GM12801 (cell line): ENCODE results near the gene MATN1.

Experiments
- TF ChIP-seq, protein P1 (sequence below): IDR thresholded peaks from one replicate; pipeline ENCODE4 v1.5.1; 2011; ENCODE audit warnings: control low read depth; ENCODE audit not compliant: insufficient read length; ENCODE audit errors: extremely low read depth

Gene MATN1

DNA sequence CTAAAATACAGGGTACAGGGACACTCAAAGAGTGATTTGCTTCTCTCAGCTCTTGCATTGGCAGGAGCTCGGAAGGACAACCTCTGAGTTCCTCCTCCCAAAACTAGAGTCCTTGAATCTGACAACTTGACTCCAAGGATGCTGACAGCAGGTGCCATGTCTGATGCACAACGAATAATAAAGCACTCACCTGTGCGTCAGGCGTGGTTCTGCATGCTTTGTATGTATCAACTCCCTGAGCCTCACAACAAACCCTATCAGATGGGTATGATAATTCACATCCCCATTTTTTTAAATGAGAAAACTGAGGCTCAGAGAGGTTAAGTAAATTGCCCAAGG, 32.8 kb upstream of the MATN1 start:
- TF ChIP-seq, protein P1, sequence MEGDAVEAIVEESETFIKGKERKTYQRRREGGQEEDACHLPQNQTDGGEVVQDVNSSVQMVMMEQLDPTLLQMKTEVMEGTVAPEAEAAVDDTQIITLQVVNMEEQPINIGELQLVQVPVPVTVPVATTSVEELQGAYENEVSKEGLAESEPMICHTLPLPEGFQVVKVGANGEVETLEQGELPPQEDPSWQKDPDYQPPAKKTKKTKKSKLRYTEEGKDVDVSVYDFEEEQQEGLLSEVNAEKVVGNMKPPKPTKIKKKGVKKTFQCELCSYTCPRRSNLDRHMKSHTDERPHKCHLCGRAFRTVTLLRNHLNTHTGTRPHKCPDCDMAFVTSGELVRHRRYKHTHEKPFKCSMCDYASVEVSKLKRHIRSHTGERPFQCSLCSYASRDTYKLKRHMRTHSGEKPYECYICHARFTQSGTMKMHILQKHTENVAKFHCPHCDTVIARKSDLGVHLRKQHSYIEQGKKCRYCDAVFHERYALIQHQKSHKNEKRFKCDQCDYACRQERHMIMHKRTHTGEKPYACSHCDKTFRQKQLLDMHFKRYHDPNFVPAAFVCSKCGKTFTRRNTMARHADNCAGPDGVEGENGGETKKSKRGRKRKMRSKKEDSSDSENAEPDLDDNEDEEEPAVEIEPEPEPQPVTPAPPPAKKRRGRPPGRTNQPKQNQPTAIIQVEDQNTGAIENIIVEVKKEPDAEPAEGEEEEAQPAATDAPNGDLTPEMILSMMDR = no peak

DNA sequence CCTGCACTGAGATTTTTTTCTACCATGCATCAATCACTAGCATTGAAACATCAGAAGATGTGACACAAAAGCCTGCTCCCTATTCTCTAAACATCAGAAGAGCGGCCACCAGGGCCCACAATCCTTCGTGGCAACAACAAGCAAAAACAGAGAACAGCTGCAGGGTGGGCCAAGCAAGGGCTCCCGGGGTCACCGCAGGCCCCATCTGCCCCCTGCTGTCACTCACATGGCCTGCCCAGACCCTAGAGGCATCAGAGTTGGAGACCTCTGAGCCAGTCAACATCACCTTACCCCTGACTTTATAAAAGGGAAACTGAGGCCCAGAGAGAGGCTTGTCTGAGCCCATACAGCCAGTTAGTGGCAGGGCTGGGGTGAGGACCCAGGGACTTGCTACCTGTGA, 32.4 kb upstream of the MATN1 start:
- TF ChIP-seq, protein P1 = no peak

DNA sequence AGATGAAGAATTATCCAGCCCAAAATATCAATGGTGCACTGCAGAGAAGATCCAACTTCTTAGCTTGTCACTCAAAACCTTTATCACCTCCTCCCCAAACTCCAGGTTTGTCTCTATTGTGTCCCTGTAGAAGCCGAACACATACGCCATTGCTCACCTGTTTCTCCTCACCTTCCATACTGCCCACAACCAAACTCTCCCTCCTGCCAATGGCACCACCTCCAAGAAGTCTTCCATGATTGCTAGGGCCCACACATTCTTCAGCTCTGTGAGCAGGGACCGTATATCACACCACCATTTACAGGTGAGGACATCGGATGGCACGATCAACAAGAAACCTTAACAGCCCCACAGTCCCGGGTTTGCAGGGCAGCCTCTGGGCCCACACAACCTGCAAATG, 31.9 kb upstream of the MATN1 start:
- TF ChIP-seq, protein P1 = no peak

DNA sequence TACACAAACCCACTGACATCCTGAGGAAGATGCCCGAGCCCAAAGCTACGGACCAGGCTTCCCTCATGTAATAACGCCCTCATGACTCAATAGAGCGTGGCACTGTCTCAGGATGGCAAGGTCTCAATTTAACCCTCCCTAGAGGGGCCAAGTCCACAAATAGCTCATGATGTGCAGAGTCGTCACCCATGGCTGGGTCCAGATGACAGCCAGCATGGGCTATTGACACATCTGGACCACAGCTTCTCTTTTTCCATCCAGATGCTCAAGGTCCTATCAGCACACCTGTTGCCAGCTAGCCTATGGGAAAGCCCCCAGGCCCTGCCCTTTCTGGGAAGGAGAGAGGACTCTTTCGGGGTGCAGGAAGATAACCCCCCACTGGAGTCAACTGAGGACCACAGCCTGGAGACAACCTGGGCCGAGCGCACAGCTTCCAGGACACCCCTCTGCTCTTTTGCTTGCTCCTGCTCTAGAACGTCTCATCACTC, 31.3 kb upstream of the MATN1 start:
- TF ChIP-seq, protein P1 = no peak

DNA sequence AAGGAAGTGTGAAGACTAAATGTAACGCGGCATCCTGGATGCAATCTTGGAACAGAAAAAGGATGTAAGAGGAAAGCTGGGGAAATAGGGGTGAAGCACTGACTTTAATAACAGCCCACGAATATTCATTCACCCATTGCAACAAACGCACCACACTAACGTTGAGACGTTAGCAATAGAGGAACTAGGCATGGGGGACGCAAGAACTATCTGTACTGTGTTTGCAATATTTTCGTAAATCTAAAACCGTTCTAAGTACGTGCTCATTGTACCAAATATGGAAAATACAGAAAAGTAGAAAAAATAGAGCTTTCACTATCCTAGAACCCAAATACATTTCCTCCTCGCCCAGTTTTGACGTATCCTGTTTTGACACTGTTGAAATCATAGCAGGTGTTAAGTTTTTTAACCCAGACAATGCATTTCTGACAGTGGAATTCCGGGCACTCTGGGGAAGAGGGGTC, 30.3 kb upstream of the MATN1 start:
- TF ChIP-seq, protein P1 = no peak

DNA sequence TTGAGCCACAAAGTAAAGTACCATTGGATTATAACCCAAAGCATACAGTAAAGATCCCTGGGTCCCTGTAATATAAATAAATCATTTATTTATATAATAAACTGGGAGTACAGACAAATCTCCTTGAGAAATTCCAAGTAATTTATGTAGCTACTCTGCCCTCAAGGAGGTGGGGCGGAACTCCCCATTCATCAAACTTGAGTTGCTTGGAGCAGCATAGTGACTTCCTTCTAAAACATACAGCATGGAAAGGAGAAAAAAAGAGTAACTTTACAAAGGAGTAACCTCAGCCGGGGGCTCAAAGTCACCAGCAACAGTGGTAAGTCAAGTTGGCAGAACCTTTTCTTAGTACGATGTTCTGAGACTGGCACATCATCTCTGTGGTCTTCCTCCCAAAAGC, 29.7 kb upstream of the MATN1 start:
- TF ChIP-seq, protein P1 = no peak

DNA sequence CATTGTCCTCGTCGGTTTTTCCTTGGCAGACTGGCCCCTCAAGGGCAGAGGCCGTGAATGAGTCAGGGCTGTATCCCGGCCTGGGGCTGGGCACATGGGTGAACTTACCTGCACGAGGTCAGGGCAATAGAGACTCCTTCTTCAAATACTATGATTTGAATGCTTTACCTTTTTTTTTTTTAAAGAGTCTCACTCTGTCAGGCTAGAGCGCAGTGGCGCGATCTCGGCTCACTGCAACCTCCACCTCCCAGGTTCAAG, 29.2 kb upstream of the MATN1 start:
- TF ChIP-seq, protein P1 = no peak
